HG03066 (cell line): ENCODE results near the gene TRAF4.
"Not testable (repeated sequence)": the region's sequence is repeated elsewhere in the genome, so short reads cannot be mapped to it uniquely, and the experiment has no call there.

Experiments
- ATAC-seq: cut with Tn5 transposase; IDR thresholded peaks from one replicate; pipeline ENCODE4 v1.9.1; 2021; ENCODE audit warnings: low read depth; ENCODE audit not compliant: unreplicated experiment

TRAF4 gene

GRCh38 chr17:28726627-28727491 lies 17.0 kb upstream of the TRAF4 start:
- peak; percentile 42 for ATAC-seq

GRCh38 chr17:28728364-28729200 lies 15.2 kb upstream of the TRAF4 start, which contains the start of gene NEK8:
Gene NEK8 (plus strand): TSS chr17:28728788. CDS start chr17:28728814, 26 bp downstream.
- ATAC-seq = no peak

DNA sequence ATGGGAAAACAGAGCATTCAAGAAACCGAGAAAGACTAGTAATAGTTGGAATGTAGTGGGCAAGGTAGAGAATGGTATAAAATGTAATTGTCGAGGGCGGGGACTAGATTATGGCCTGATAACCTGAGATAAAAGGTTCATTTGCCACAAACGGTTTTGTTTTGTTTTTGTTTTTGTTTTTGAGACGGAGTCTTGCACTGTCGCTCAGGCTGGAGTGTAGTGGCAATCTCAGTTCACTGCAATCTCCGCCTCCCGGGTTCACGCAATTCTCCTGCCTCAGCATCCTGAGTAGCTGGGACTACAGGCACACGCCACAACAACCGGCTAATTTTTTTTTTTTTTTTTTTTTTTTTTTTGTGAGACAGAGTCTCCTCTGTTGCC lies 13.9 kb upstream of the TRAF4 start:
- no peak for ATAC-seq

GRCh38 chr17:28733346-28733745 lies 10.5 kb upstream of the TRAF4 start:
- ATAC-seq = no peak

DNA sequence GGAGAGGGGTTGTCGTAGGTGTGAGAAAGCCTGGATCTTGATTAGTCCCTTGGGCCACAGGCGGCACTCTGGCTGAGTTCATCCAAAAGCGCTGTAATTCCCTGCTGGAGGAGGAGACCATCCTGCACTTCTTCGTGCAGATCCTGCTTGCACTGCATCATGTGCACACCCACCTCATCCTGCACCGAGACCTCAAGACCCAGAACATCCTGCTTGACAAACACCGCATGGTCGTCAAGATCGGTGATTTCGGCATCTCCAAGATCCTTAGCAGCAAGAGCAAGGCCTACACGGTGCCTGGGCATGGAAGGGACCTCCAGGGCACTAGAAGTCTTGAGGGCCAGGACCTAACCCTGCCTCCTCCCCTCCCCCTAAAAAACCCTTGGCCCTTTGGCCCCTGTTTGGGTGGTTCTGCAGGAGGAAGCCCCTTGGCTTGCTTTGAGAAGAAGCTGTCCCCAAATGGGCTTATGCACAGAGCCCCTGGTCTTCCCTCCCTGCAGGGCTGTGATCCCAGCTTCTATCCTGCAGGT lies 9.0 kb upstream of the TRAF4 start:
- ATAC-seq = no peak

DNA sequence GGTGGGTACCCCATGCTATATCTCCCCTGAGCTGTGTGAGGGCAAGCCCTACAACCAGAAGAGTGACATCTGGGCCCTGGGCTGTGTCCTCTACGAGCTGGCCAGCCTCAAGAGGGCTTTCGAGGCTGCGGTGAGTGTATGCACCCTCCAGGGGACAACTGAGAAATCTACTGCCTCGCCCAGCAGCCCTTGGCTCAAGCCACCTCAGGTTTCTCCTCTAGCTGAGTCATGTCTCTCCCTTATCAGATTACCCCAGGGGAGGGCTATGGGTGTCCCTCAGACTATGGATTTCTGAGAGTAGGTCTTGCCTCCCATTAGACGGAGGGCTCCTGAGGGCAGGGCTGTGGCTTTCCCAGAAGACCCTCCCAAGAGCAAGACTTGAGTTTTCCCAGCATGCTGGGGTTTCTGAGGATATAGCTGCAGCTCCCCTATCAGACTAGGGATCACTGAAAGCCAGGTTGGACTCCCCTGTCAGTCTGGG lies 8.5 kb upstream of the TRAF4 start:
- ATAC-seq = no peak

DNA sequence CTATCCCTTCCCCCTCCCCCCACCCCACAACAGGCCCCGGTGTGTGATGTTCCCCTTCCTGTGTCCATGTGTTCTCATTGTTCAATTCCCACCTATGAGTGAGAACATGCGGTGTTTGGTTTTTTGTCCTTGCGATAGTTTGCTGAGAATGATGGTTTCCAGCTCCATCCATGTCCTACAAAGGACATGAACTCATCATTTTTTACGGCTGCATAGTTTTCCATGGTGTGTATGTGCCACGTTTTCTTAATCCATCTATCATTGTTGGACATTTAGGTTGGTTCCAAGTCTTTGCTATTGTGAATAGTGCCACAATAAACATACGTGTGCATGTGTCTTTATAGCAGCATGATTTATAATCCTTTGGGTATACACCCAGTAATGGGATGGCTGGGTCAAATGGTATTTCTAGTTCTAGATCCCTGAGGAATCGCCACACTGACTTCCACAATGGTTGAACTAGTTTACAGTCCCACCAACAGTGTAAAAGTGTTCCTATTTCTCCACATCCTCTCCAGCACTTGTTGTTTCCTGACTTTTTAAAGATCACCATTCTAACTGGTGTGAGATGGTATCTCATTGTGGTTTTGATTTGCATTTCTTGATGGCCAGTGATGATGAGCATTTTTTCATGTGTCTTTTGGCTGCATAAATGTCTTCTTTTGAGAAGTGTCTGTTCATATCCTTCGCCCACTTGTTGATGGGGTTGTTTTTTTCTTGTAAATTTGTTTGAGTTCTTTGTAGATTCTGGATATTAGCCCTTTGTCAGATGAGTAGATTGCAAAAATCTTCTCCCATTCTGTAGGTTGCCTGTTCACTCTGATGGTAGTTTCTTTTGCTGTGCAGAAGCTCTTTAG lies 7.7 kb upstream of the TRAF4 start:
- not testable (repeated sequence) for ATAC-seq

GRCh38 chr17:28737316-28737715 lies 6.5 kb upstream of the TRAF4 start:
- ATAC-seq = no peak

- ATAC-seq = no peak
These were observed 5.8 kb upstream of the TRAF4 start for GRCh38 chr17:28737770-28738679.

GRCh38 chr17:28738680-28739384 lies 5.0 kb upstream of the TRAF4 start:
- no peak for ATAC-seq

DNA sequence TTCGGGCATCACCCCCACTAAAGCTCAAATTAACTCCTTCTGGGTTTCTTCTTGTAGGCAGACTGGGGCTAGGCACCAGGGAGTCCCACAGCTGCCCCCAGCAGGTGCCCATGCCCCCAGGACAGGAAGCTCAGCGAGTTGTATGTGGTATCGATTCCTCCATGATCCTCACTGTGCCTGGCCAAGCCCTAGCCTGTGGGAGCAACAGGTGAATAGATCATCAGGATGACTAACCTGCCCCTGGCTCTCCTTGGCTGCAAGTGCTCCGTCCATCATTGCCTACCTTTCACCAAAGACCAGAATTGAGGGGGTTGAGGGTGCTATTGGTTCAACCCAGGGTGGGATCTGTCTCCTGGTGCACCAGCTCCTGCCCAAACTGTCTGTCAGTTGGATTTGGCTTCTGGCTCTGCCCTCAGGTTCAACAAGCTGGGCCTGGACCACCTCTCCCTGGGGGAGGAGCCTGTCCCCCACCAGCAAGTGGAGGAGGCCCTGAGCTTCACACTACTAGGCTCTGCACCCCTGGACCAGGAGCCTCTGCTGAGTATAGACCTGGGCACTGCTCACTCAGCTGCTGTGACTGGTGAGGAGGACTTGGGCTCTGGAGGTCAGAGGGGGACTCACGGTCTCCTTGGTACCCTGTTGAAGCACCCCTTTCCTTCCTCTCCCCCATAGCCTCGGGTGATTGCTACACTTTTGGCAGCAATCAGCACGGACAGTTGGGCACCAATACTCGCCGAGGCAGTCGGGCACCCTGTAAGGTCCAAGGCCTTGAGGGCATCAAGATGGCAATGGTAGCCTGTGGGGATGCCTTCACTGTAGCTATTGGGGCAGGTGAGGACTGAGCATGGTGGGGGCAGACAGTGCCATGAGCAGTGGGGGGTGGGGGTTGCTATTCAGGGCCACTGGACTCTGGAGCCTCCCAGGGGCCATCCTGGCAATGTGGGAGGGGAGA lies 3.1 kb upstream of the TRAF4 start:
- ATAC-seq = no peak

DNA sequence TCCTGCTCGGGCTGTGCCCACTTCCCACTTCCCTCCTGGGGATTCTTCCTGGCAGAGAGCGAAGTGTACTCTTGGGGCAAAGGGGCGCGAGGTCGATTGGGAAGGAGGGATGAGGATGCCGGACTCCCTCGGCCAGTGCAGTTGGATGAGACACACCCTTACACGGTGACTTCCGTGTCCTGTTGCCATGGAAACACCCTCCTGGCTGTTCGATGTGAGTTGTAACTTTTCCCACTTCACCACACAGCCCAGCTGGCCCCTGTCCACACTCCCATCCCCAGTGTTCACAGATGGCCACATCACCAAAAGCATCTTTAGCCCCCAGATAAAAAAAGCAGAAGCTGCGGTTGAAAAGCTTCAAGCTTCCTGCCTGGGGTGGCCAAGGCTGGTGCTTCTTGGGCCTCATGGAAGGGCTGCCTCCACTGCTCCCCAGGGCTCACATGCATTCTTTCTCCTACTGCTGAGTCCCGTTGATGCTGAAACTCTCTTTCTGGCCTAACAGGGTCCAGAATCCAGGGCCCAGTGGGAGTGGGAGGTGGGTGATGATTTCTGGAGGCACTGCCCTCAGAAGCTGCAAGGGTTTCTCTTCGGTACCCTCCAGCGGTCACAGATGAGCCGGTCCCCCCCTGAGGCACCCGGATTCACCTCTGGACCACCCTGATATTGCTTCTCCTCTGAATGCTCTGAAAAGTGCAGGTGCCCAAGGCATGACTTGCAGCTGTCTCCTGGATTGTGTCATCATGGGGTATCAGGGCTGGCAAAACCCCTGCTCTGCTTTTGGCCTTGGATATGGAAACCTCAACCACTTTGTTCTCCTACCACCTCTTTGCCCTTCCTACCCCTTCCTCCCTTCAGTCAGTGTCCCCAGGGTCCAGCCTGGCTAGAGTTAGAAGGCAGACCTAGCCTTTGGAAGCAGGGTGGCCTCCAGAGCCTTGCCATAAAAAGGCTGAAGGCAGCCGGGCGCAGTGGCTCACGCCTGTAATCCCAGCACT lies 2.2 kb upstream of the TRAF4 start:
- ATAC-seq = no peak

GRCh38 chr17:28744104-28744971 lies 527 bp downstream of the TRAF4 start:
- ATAC-seq = peak; percentile 18

DNA sequence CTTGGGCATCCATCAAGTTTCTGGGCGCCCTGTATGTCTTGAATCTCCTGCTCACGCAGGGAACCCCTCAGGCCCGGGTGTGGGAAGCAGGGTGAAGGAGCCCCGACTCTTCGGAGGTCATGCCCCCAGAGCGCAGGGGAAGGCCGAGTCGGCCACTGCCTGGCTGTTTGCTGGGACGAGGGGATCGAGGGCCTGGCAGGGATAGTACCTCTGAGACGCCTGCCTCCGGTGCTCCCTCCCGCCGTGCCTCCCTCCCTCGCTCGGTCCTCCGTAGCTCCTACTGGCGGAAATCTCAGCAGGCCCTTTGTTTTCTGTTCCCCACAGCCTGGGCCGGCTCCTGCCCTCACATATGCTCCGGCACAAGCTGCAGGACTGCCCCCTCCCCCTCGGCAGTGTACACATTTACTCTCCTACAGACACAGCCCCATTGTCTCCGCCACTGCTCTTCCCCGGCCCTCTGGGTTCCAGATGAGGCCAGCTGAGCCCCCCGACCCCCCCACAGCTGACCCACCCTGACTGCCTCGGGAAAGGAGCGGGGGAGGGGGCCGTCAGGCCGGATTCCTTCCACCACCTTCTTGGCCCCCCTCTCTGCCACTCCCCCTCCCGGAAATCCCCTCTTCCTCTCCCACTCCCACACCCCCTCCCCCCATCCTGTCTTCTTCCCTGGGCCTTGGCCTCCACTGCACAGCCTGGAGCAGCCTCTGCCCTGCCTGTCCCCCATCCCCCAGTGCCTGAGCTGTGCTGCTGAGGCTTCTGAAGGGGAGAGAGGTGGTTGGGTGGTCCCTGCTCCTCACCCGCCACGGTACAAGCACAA lies 1.4 kb downstream of the TRAF4 start:
- no peak for ATAC-seq
